ENCODE results near the gene TM9SF2. TPM values are rescaled to one million over a fixed set of nuclear protein-coding genes. Genes with fewer than 3 reads are reported as not detected.

Gene TM9SF2
- polyA plus RNA-seq, 2 of the 4 experiments (the other 2 are of a cell fraction) = 58.8 to 114 TPM

GRCh38 chr13:99507986-99508385 is 6.7 kb downstream of the TM9SF2 start:
- Histone ChIP-seq H3K4me1 (peaks cover 20% of the 10 kb centered on the region; the same call in 2 of the 3 replicates), H3K4me3 (no peak overlapping the region), H3K27ac (no peak overlapping the region), H3K9me3 (peaks cover 7% of the 10 kb centered on the region; the same call in 2 of the 3 replicates), H3K4me2 (no peak overlapping the region)
- ATAC-seq (no peak), FAIRE-seq (no peak), DNase-seq (ENCODE audit: low read depth in 1 of 2, low spot score in 1 of 2) (no peak)
- no peak for TF ChIP-seq HEYL (CRISPR knock-in tag; IDR thresholded peaks at IDR 0.05)
- TF ChIP-seq BHLHE40 (IDR thresholded peaks at IDR 0.05; ENCODE audit: low read depth, low read length) = no peak
- TF ChIP-seq RARB (CRISPR knock-in tag; IDR thresholded peaks at IDR 0.05) = no peak
- TF ChIP-seq FOSB (CRISPR knock-in tag; IDR thresholded peaks at IDR 0.05) = no peak
- no peak for TF ChIP-seq HDAC2 (IDR thresholded peaks at IDR 0.05)
- TF ChIP-seq MAX (IDR thresholded peaks at IDR 0.05) = no peak
- no peak for TF ChIP-seq ZSCAN20 (CRISPR knock-in tag; IDR thresholded peaks at IDR 0.05)
- TF ChIP-seq EHMT2 (IDR thresholded peaks at IDR 0.05; ENCODE audit: low read depth) = no peak
- no peak for TF ChIP-seq USF2 (IDR thresholded peaks at IDR 0.05)
- TF ChIP-seq PBX3 (IDR thresholded peaks at IDR 0.05) = no peak
- TF ChIP-seq CBX8 (IDR thresholded peaks at IDR 0.05) = no peak
- no peak for TF ChIP-seq JUNB (IDR thresholded peaks at IDR 0.05)
- no peak for TF ChIP-seq FOXS1 (CRISPR knock-in tag; IDR thresholded peaks at IDR 0.05)
- TF ChIP-seq ZFP36 (IDR thresholded peaks at IDR 0.05; ENCODE audit: borderline replicate concordance, partially characterized antibody) = no peak
- TF ChIP-seq KDM1A (IDR thresholded peaks at IDR 0.05; ENCODE audit: low read depth) = no peak
- TF ChIP-seq EHF (CRISPR knock-in tag; IDR thresholded peaks at IDR 0.05) = no peak
- no peak for TF ChIP-seq RNF2 (IDR thresholded peaks at IDR 0.05; ENCODE audit: borderline replicate concordance, low read depth)
- no peak for TF ChIP-seq KDM5A (IDR thresholded peaks at IDR 0.05)
- CTCF ChIA-PET = no interaction called here
- POLR2A ChIA-PET = no interaction called here

- no peak overlapping the region for H3K4me3 ChIP-seq
- H3K27ac ChIP-seq = no peak overlapping the region
- peaks cover 7% of the 10 kb centered on the region; the same call in 2 of the 3 replicates for H3K9me3 ChIP-seq
- peaks cover 14% of the 10 kb centered on the region; the same call in 2 of the 3 replicates for H3K4me1 ChIP-seq
- no peak overlapping the region for H3K4me2 ChIP-seq
- FAIRE-seq (no peak), DNase-seq (ENCODE audit: low read depth in 1 of 2, low spot score in 1 of 2) (no peak), ATAC-seq (no peak)
- TF ChIP-seq ZC3H11A (IDR thresholded peaks at IDR 0.05) = no peak
- no peak for TF ChIP-seq MAX (IDR thresholded peaks at IDR 0.05)
- no peak for TF ChIP-seq HOXB13 (CRISPR knock-in tag; IDR thresholded peaks at IDR 0.05; ENCODE audit: low read depth)
- peak; percentile 76 for TF ChIP-seq ZFP36 (IDR thresholded peaks at IDR 0.05; ENCODE audit: borderline replicate concordance, partially characterized antibody)
- TF ChIP-seq ZNF302 (CRISPR knock-in tag; IDR thresholded peaks at IDR 0.05) = no peak
- TF ChIP-seq JUNB (IDR thresholded peaks at IDR 0.05) = no peak
- 93% methylated on average over 4 of the region's 4 CpGs for WGBS (ENCODE audit: missing lambda C conversion rate)
- CTCF ChIA-PET = no interaction called here
- POLR2A ChIA-PET = no interaction called here
Observed at GRCh38 chr13:99509479-99509878, 8.2 kb downstream of the TM9SF2 start.

- no peak overlapping the region for H3K4me2 ChIP-seq
- no peaks in the 10 kb centered on the region for H3K9me3 ChIP-seq
- FAIRE-seq (no peak), DNase-seq (ENCODE audit: low read depth in 1 of 2, low spot score in 1 of 2) (no peak), ATAC-seq (no peak)
- ChIA-PET POLR2A (no interaction called here), CTCF (interaction anchor here (1.6 kb wide), 1 partner anchor 9 kb away, joined by 6 read pairs; no protein-coding TSS in a partner anchor)
- no peaks in the 10 kb centered on the region for H3K4me1 ChIP-seq
- WGBS (ENCODE audit: missing lambda C conversion rate) = 78% methylated on average over 4 of the region's 4 CpGs
- no peak overlapping the region for H3K4me3 ChIP-seq
- no peak overlapping the region for H3K27ac ChIP-seq
- TF ChIP-seq FOSB (CRISPR knock-in tag; IDR thresholded peaks at IDR 0.05) (no peak), NR3C1 (IDR thresholded peaks at IDR 0.05) (no peak), HMGXB4 (CRISPR knock-in tag; IDR thresholded peaks at IDR 0.05; ENCODE audit: borderline replicate concordance) (no peak), HDAC2 (IDR thresholded peaks at IDR 0.05) (no peak), RARB (CRISPR knock-in tag; IDR thresholded peaks at IDR 0.05) (no peak), MAFK (IDR thresholded peaks at IDR 0.05; ENCODE audit: partially characterized antibody) (no peak), SREBF2 (IDR thresholded peaks at IDR 0.05) (no peak), FOXS1 (CRISPR knock-in tag; IDR thresholded peaks at IDR 0.05) (no peak), ELK1 (IDR thresholded peaks at IDR 0.05; ENCODE audit: low read depth, low read length) (no peak), JUNB (IDR thresholded peaks at IDR 0.05) (no peak), RFX5 (IDR thresholded peaks at IDR 0.05) (no peak), ATOH8 (CRISPR knock-in tag; IDR thresholded peaks at IDR 0.05; ENCODE audit: low read depth) (no peak), RCOR1 (IDR thresholded peaks at IDR 0.05; ENCODE audit: low read depth, low read length) (no peak)
Observed at GRCh38 chr13:99514801-99515200, 13.5 kb downstream of the TM9SF2 start.
